ENCODE measurements around the gene XRCC5. TPM values are rescaled to one million over a fixed set of nuclear protein-coding genes. Genes with fewer than 3 reads are reported as not detected.

The XRCC5 gene
- polyA plus RNA-seq, 3 donors, result 299 to 318 (median 316) TPM

DNA sequence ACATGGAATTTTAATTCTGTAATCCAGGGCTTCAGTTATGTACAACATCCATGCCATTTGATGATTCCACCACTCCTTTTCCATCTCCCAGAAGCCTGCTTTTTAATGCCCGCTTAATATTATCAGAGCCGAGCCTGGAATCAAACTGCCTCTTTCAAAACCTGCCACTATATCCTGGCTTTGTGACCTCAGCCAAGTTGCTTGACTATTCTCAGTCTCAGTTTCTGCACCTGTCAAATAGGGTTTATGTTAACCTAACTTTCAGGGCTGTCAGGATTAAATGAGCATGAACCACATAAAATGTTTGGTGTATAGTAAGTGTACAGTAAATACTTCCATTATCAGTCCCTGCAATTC is 108.7 kb downstream of the XRCC5 start:
- DNase-seq, result no peak

DNA sequence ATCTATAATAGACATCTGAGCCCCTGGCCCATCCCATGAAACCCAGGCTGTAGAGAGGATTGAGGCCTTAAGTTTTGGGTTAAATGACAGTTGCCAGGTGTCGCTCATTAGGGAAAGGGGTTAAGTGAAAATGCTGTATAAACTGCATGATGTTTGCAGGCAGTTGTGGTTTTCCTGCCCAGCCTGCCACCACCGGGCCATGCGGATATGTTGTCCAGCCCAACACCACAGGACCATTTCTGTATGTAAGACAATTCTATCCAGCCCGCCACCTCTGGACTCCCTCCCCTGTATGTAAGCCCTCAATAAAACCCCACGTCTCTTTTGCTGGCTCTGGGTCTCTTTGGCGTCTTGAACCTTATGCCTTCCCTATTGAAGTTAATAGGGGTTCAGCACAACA is 110.7 kb downstream of the XRCC5 start:
- no peak for DNase-seq

DNA sequence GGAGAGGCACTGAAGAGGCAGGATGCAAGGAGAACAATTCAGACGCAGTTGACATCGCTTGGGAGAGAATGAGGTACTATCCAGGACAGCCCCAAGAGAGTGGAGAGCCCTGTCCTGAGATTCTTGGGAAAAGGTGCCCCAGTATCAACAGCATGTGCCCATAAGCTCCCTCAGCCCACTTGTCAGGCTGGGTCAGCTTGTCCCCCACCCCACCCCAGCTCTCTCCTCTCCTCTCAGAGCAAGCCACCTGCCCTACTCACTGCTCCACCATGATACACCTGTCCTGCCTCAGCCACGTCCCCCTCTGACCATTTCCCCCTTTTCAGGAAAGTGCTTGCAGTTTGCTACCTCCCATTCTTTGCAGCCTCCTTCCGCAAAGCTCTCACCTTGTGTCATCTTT is 111.8 kb downstream of the XRCC5 start:
- DNase-seq, result no peak

DNA sequence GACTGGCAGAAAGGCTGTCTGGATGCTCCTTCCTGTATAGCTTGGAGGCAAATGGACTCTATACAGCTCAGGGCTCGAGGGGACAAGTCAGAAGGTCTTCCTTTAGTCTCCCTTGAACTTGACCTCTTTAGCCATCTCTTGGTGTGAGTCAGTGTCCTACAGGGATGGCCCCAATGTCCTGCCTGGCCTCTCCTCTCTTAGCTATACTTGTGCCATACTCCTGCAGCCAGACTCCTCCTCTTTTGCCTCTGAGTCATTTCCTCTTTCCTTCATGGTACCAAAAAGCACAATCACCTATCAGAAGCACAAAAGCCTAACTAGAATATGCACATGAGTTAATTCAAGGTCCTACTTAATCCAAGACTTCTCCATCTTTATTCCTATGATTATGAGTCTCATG is 112.7 kb downstream of the XRCC5 start:
- no peak for DNase-seq

- DNase-seq, result no peak
Observed at GRCh38 chr2:216222650-216223352, 113.7 kb downstream of the XRCC5 start.

DNA sequence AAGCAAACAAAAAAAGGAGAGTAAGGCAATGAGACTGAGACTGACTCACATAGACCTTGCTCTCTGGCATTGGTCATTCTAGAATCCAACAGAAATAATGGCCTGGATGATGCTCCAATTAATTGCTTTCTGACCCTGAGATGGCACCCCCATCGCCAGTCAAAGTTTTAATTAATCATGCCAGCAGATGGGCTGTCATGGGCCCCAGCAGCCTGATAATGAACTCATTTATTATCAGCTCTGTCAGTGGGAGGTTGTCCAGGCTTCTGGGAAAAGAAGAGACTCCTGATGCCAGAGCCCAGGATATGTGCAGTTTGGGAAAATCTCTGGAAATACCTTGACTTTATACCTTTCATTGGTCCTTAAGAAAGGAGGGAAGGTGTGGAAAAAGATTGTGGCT is 115.2 kb downstream of the XRCC5 start:
- DNase-seq, result no peak

GRCh38 chr2:216229277-216229914 is 120.2 kb downstream of the XRCC5 start:
- no peak for DNase-seq

GRCh38 chr2:216231867-216232266 is 122.7 kb downstream of the XRCC5 start:
- DNase-seq, result no peak

- no peak for DNase-seq
Observed at GRCh38 chr2:216232721-216233120, 123.6 kb downstream of the XRCC5 start.

DNA sequence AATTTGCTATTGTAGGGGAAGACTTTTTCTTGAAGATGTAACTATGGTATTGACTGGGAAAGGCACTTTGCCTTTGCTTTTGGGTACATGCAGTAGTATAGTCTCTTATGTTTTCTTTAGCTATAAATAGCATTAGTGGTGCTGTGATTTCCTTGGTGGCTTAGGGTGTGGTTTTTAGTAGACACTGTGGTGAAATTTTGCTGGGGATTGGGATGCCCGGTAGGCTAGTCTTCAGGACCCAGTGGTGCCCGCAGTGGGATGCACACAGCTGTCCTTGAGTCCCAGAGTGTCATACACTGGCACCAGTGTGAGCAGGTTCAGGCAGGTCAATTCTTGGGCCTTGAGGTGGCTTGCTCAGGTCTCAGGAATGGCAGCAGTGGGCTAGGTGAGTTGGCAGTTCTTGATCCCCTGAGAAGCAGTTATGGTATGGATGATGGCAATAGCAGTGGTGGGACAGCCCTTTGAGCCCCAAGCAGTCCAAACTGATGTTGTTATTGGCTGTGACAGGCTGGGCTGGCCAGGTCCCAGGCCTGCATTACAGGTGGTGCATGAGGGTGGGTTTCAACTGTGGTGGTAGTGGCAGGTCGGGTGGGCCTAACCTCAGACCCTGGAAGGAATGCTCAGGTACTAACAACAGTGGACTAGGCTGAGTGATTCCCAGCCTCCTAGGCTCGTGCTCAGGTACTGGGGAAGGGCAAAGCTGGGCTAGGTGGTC is 124.3 kb downstream of the XRCC5 start:
- no peak for DNase-seq

GRCh38 chr2:216234106-216234505 is 125.0 kb downstream of the XRCC5 start:
- DNase-seq, result no peak

DNA sequence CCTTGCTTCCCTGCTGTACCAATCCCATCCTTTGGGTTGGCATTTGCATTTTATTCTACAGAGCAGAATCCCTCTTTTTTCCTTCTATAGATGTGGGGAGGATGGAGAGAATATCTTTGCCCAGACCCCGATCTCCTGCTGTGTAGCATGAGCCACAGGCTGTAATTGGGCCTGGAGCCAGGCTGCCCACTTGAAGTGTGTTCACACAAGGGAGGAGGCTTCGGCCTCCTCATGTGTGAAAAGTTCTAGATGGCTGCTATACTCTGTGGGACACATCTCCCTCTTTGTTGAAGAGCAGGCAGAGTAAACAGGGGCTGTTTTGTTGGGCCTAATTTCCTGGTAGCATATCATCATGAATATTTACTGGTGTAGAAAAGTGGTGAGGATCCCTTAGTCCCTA is 126.3 kb downstream of the XRCC5 start:
- no peak for DNase-seq

- DNase-seq, result no peak
Observed at GRCh38 chr2:216235896-216236295, 126.7 kb downstream of the XRCC5 start.

GRCh38 chr2:216236486-216236885 is 127.3 kb downstream of the XRCC5 start:
- DNase-seq, result no peak

DNA sequence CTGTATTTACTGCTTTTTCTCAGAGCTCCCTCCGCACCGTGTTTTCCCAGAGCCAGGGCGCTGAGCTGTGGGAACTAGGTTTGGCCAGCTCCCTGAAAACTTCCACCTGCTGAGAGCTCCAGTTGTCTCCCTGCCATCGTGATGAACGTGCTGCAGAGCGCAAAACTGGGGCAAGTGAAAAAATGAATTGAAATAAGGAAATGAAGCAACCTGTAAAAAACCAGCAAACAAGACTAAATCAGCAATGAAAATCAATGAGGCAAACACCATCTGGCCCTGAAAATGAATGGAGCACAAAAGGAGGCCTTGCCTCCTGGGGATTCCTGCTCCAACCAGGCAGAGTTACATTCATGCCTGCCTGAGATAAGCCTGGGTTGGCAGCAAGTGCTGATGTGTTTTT is 133.2 kb downstream of the XRCC5 start:
- DNase-seq, result peak; percentile 2

GRCh38 chr2:216243026-216243425 is 133.9 kb downstream of the XRCC5 start:
- no peak for DNase-seq

DNA sequence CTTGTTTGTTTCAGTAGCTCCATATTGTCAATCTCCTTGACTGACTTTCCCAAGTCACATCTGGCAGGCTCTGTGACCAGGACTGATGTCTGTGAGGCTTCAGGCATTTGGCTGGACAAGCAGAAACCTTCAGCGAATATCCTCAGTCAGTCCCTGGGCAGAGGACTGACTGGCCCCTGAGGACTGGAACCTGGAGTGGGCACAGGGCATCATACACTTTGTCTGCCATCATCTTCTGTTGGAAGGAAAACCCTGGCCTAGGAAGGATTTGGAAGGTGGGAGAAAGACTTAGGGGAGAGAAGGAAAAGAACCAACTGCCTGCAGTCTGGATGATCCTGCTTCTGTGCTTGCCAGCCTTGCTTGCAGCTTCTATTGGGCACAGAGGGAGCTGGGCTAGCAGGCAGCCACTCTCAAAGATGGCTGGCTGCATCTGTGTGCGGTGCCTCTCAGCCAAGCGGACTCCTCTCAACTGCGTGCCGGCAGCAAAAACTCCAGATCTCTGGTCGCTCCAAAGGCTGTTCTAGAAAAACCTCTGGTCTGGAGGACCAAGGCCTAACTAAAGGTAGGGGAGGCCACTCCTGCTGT is 136.3 kb downstream of the XRCC5 start:
- DNase-seq, result no peak

DNA sequence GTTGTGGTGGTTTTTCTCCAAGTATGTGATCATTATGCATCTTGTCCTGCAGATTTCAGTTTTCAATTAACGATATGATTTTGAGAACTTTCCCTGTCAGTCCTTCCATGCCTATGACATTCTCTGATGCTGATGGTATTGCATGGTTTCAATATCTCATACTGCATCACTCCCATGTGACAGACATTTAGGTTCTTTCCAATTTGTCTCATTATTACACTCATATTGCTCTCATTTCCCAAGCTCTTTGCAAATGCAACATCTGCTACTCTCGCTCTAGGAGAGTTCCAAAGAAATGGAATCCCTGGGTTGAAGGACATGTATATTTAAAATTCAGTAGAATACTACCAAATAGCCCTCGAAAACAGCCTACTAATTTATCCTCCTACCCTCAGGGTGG is 137.6 kb downstream of the XRCC5 start:
- no peak for DNase-seq

Other genes starting within 250 kb of the XRCC5 start
- gene MREG, start 95.8 kb upstream of the XRCC5 start, polyA plus RNA-seq (ENCODE audit: insufficient read length in 3 of 3), result 10 to 100 TPM; 18.3 to 20.0 (median 19.9) TPM
- gene PECR, start 27.5 kb upstream of the XRCC5 start, polyA plus RNA-seq (ENCODE audit: insufficient read length in 3 of 3), result 10 to 100 TPM; 35.0 to 54.7 (median 43.0) TPM
- gene TMEM169, start 27.4 kb upstream of the XRCC5 start, polyA plus RNA-seq (ENCODE audit: insufficient read length in 3 of 3), result 10 to 100 TPM; 12.8 to 16.5 (median 15.1) TPM